ENCODE results near the gene PIP5KL1. TPM values are rescaled to one million over a fixed set of nuclear protein-coding genes. Genes with fewer than 3 reads are reported as not detected.

Gene PIP5KL1
- polyA plus RNA-seq, 10 donors: 1.3 to 5.7 (median 2.1) TPM

DNA sequence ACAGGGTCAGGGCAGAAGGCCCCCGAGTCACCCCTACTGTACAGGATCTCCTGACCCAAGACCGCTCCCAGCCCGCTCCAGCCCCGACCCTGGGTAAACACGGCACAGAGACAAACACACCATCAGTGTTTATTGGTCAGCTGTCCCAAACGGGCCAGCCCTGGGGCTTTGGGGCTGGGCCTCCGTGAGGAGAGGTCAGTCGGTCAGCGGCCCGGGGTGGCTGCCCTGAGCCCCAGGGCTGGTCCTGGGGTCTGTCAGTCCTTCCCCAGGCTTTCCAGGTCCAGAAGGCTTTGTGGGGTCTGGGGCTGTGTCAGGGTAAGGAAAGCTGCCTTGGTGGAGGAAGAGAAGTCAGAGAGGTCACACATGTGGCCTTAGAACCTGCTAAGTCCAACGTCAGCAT is 4.4 kb upstream of the PIP5KL1 start:
- DNase-seq: no peak

DNA sequence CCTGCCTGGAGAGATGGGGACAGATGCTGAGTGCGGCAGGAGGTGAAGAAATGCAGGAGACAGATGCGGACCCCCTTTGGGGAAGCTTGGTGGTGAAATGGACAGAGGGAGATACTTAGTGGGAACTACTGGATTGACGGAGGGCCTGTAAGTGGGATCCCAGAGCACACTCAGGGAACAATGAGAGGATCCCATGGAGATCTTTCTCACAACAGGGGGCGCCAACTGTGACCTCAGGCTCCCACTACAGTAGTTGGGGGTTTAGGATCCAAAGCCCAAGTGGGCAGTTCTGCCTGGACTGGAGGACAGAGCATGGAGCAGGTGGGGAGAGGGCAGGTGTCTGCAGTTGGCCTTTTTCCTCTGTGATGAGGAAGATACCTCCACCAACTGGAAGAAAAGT is 3.7 kb upstream of the PIP5KL1 start:
- DNase-seq: no peak

DNA sequence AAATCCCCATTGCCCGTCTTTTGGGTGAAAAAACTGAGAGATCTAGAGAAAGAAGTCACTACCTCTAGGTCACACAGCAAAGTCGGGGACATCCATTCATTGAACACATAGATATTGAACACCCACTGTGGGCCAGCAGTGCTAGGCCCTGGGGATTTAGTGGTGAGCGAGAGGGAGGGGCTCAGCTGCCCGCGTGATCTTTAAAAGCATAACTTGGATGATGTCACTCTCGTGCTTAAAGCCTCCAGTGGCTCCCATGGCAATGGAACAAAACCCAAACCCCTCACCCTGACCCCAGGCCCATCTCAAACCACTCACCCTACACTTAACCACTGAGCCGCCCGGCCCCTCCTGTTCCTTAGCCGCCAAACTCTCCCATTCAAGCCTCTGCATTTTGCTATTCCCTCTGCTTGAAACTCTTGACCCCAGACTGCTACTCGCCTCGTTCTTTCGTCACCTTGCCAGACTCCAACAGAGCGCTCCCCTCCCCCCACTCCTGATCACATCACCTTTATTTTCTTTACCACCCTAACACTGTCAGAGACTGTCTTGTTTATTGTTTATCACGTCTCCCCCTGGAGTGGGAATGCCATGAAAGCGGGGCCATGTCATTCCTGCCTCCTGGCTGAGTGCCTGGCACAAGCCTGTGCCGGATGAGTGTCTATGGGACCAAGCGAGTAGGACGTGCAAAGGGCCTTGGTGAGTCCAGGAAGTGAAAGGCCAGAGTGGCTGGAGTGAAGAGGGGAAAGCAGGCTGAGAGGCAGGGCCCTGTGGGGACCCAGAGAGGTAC is 710 bp upstream of the PIP5KL1 start:
- DNase-seq: no peak

DNA sequence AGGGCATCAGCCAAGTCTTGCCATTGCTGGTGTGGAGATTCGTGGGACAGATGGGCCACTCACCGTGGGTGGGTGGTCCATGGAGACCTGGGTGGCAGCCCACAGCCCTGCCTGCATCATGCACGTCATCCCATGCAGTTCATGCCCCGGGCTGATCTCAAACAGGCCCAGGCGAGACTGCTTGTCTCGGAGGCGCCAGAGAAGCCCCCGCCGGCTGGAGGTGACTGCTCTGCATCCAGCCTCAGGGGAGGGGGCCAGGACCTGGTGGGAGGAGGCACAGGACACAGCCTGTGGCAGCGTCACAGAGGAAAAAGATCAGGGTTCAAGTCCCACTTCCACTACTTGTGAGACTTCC is 975 bp downstream of the PIP5KL1 start:
- DNase-seq: no peak

DNA sequence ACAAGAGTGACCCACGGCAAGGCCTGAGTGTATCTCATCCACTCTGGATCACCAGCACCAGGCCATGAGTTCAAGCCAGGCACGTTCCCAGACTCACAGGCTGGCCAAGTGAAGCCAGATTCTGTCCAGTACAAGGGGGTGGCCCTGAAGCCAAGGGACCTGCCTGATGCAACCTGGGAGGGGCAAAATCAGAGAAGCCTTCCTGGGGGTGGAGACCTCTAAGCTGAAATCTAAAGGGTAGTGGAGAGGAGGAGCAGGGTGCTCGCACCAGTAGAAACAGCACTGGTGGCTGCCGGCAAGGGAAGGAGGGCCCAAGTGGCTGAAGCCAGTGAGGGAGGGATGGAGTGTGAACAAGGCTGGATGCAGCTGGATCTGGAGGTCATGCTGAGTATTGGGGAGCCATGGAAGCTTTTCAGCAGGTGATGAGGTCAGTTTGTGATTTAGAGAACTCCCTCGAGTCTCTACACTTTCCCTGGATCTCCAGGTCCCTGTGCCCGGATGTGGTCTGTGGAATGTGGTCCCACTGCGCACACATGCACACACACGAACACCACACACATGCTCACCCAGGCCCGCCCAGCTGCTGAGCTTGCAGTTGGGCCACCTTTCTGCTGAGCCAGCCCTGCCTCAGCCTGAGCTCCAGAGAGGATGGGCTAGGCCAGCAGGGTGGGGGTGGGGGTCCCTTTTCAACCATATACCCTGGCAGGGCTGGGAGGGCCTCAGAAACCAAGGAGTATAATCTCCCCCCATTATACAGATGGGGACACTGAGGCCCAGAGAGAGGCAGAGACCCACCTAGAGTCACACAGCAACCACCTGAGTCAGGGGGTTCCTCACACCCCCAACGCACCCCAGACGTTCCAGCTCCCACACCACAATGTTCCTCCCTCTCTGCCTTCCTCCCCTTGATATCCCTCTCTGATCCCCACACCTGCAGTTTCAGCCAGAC is 1.6 kb downstream of the PIP5KL1 start:
- no peak for DNase-seq

DNA sequence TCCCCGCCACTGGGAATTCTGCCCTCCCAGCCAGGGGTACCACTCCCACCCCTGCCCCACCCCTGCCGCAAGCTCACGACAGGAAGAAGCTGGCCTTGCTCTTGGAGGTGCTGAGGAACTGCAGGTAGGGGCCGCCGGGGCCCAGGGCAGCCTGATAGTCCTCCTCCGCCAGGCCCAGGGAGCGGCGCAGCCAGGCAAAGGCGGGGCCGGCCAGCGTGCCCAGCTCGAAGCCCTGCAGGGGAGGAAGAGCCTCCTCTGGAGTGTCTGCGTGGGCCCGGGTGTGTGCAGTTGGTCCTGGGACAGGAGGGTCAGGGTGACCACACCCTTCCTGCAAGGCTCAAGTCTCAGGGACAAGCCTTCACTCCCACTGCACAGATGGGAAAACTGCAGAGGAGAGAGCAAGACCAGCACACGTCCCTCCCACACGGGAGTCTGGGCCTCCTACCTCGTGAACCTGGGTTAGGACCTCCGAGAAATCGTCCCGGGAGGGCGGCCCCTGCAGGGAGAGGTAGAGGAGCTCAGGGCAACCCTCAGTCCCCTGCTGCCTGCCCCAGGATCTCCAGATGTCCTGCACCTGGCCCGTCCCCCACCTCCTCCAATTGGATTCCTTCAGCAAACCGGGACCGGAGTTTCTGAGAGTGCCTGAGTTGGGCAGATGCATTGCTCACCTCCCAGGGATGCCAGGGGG is 2.4 kb downstream of the PIP5KL1 start:
- no peak for DNase-seq

DNA sequence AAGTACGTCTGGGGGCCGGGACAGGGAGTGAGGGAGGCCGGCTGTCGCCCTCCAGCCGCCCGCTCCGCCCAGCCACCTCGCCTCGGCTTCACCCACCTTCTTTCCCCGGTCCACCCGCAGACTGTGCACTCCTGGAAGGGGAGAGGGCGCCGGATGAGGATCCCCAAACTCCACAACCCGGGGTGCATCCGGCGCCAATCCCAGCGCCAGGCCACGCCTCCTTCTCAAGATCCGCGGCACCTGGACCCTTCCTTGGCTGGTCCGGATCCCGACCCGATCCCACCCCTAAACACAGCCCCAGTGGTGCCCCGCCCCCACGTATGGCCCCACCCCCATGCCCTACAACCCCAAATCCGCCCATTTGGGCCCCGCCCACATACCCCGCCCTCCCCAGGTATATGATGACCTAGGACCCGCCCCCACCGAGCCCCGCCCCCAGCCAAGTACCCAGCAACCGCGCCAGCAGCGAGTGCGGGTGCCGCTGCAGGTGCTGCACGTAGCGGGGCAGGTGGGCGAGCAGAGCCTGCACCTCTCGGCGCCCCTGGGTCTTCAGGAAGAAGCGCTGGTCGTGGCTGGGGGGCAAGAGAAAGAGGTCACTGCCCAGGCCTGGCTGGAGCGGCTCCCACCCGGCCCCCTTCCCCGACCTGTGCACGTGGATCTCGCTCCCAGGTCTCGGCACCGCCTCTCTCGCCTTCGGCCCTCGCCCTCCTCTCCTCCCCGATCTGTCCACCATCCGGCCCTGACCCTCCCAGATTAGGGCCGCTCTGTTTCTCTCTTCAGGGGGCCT is 3.2 kb downstream of the PIP5KL1 start:
- no peak for DNase-seq

DNA sequence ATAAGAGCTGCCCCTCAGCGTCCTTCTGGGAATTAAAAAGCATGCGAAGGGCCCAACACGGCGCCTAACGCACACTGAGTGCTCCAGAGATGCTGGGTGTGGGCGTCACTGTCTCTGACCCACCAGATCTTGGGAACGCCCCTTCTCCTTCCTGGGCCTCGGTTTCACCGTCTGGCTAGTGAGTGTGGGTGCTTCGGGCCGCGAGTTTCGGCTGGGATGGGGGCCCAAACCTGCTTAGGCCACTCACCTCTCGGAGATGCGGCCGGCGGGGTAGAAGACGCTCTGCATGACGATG is 3.7 kb downstream of the PIP5KL1 start:
- no peak for DNase-seq

DNA sequence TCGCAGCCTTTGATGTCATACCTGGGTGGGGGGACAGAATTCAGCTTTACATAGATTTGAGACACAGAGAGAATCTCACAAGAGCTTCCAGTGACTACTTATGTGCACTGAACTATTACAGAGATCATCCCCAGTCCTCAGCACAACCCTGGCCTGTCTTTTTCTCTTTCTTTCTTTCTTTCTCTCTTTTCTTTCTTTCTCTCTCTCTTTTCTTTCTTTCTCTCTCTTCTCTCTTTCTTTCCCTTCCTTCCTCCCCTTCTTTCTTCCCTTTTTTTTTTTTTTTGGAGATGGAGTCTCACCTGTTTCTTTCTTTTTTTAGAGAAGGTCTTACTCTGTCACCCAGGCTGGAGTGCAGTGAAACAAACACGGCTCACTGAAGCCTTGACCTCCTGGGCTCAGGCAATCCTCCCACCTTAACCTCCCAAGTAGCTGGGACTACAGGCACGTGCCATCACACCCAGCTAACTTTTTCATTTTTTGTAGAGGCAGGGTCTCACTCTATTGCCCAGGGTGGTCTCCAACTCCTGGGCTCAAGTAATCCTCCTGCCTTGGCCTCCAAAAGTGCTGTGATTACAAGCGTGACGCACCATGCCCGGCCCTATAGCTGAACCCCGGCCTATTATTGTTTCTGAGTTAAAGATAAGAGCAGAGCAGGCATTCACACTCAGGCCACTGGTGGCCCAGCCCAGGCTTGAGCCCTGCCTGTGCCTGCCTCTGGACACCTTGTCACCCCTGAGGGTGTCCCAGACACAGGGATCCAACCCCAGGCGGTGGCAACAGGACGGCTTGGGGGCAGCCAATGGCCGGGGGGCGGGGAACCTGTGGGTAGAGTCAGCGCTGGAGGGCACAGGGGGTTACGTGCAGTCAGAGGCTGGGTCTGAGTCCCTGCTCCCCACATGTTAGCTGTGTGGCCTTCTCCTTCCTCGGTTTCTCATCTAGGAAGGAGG is 4.3 kb downstream of the PIP5KL1 start:
- DNase-seq: no peak

DNA sequence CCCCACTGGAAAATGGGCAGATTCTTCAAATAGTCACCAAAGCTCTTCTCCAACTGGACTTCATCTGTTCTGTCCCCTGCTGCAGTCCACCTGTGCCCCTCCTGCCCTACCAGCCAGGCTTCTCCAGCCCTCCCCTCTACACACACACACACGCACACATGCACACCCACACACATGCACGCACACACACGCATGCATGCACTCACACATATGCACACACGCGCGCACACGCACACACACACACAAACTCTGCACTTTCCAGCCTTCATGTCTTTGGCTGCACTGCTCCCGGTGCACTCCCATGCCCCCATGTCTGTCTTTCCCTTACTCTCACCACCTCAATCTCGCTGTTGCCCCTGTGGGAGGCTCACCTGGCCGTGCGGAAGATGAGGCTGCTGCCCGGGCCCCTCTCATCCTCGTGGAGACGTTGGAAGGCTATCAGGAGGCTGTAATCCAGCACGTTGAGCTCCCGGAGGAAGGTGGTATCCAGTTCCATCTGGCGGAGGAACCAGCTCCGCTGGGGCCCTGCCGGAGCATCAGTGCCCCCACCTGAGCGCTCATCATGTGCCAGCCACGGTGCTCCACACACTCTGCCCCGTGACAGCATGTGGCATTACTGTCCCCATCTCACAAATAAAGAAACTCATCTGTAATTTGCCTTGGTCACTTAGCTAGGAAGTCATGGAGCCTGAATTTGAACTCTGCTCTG is 5.7 kb downstream of the PIP5KL1 start:
- DNase-seq: no peak

DNA sequence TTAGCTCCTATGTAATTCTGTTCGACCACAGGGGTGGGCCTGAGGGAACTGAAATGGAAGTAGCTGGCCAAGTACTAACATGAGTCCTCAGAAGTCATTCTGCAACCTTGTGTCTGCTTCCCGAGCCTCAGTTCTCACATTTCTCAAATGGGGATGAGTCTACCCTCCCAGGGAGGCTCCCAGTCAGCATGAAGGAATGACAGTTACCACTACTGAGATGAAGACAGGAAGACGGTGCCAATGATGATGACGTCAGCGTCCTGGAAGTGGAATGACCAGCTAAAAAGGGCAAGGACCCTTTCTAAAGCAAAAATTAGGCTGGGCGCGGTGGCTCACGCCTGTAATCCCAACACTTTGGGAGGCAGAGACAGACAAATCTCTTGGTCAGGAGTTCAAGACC is 6.8 kb downstream of the PIP5KL1 start:
- peak in 1 of 3 donors; percentile 83 for DNase-seq

DNA sequence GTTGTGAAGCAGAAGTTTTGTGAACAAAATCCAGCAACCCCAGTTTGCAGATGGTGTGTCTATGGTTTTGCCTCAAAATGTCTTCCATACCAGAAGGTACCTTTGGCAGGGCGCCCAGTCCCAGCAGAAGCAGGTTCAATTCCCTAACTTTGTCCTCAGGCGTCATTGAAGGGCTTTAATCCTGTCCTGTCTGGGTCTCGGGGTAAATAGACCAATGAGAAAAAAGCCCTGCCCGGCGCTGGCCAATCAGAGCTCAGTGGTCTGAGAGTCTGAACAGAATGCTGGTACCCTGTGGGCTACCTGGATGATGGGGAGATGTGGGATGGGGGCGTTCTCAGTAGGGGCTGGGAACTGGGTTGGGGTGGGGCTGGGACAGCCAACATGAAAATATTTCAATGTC is 7.5 kb downstream of the PIP5KL1 start:
- no peak for DNase-seq

DNA sequence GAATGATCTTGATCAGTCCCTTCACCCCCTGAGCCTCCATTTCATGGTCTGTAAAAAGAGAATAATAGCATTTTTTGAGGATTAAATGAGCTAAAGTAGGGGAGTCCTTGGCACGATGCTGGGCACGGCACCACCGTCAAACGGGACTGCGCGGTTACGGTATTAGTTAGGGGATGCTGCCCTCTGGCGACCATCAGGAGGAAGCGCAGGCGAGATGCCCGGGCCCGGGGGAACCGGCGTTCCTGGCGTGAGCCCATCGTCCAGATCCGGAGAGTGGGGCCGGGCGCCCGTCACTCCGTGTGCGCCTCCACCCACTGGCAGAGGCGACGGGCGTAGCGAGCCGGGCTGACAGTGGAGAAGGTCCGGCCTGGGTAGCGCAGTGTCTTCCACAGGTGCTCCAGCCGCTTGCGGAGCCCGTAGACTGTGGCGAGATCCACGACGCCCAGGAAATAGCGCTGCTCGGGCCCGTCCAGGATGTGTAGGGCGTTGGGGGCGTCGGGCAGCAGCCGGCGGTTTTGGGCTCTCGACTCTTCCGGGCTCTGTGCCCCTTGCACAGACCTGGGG is 8.9 kb downstream of the PIP5KL1 start:
- DNase-seq: peak in 1 of 3 donors; percentile 79

DNA sequence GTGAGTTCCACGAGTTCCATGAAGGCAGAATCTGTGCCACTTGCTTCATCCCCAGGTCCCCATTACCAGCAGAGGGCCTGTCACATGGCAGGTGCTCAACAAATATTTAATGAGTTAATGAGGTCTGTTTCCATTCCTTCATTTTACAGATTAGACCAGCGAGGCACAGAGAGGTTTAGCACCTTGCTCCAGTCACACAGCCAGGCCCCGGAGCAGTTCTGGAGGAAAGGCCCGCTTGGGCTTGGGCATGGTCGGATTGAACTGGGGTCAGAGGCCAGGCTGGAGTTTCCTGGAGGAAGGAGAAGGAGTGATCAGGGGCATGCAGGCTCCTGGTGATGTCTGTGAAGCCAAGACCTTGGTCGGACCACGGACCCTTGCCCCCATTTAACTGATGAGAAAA is 9.8 kb downstream of the PIP5KL1 start:
- no peak for DNase-seq

DNA sequence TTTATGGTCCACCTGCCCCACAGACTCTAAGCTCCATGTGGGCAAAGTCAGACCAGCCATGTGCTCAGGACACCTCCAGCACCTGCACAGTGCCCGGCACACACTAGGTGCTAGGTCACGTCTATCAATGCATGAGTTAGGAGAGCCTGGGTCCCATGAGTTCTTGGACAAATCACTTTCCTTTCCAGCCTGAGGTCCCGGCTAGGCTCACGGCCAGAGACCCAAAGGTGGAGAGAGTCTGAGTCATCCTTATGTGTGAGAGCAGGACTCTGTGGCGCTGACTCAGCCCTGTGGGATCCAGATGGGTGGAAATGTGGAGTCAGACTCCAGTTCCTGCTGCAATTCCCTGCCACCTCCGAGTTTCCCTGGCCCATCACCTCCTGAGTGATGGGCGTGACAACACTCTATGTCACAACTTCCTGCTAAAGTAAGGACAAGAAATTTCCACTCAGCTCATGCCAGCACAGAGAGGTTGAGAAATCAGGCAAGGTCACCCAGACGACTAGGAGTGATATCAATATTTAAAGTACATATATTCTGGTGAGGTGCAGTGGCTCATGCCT is 11.2 kb downstream of the PIP5KL1 start:
- DNase-seq: peak in 2 of 3 donors; percentile 58 to 95

DNA sequence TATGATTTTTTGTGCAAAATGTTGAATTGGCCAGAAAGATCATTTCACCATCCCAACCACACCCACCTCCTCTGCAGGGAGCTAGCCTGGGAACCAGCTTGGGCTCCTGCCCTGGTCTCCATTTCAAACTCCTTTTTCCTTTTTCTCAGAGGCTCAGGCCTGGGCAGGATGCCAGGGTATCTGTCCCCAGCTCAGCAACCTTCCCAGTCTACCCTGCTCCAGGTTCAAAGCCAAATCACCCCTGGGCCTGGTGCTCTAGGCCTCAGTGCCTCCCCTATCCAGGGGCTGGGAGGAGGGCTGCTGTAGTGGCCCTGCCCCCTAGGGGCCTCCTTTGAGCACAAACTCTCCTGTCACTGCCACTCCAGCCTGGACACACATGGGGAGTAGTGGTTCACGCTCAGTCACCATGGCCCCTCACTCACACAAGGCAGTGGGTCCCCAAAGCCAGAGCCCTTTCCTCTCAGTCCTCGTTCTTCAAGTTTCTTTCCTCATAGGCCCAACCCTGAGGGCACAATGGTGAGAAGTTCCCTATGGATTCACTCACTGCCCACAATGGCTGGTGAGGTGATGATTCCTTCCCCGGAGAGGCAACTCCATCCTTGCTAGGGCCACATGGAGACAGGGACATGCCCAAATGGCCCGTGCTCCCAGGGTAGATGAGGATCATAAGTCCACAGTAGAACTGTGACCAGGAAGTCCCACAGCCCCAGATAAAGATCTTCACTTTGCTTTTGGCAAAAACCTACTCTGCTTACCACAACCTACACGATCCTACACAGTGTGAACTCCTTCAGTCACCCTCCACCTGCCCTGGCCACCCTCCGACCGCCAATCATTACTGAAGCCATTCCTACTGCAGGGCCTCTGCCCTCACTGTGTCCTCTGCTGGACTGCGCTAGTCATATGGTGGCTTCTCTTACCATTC is 12.1 kb downstream of the PIP5KL1 start:
- no peak for DNase-seq

DNA sequence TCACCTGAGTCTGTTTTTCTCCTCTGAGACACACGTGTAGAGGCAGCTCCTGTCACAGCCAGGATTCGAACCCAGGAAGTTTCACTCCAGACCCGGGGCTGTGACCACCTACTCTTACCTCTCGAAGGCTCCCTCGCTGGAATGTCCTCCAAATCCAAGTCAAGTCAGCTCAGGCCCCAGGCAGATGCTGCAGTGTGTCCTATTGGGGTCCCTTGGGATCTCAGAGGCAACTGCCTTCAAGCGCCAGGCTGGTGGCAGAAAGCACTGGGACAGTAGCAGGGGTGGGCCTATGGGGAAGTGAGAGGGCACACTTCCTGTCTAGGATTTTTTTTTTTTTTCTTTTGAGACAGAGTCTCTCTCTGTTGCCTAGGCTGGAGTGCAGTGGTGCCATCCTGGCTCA is 13.0 kb downstream of the PIP5KL1 start:
- DNase-seq: no peak

All from muscle of back (tissue), 11 donors.